ENCODE measurements around the gene C9orf57.

DNA sequence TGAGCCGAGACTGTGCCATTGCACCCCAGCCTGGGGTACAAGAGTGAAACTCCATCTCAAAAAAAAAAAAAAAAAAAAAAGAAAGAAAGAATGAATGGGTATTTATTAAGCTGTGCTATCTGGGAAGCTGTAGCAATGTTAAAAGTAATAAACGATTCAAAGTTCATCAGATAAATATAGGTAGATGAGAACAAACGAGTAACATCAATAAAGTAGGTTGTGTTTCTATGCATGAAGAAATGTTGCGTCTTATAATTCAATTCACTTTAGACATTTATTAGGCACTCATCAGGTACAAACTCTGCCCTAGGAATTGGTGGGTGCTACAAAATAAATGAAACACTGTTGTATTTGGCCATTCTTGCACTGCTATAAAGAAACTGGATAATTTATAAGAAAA, 36.8 kb downstream of the C9orf57 start:
- TF ChIP-seq, protein P1, sequence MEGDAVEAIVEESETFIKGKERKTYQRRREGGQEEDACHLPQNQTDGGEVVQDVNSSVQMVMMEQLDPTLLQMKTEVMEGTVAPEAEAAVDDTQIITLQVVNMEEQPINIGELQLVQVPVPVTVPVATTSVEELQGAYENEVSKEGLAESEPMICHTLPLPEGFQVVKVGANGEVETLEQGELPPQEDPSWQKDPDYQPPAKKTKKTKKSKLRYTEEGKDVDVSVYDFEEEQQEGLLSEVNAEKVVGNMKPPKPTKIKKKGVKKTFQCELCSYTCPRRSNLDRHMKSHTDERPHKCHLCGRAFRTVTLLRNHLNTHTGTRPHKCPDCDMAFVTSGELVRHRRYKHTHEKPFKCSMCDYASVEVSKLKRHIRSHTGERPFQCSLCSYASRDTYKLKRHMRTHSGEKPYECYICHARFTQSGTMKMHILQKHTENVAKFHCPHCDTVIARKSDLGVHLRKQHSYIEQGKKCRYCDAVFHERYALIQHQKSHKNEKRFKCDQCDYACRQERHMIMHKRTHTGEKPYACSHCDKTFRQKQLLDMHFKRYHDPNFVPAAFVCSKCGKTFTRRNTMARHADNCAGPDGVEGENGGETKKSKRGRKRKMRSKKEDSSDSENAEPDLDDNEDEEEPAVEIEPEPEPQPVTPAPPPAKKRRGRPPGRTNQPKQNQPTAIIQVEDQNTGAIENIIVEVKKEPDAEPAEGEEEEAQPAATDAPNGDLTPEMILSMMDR (optimal IDR thresholded peaks at IDR 0.05 in 1 of 3, IDR thresholded peaks at IDR 0.05 in 1 of 3, conservative IDR thresholded peaks at IDR 0.05 in 1 of 3; ENCODE audit: extremely low read depth in 1 of 3, insufficient read depth in 2 of 3, low read length in 3 of 3), result no peak
- TF ChIP-seq EZH2 (IDR thresholded peaks at IDR 0.05; ENCODE audit: low read length), result no peak
